Transverse colon (tissue), 4 donors: ENCODE results near the gene RIIAD1.

Experiments used
- EP300 ChIP-seq: sonication (generic); formaldehyde crosslinking; IDR thresholded peaks from one replicate; pipeline ENCODE4 v1.6.1; 2017; ENCODE audit warnings: antibody characterized with exemption, low read depth
- POLR2A ChIP-seq: fragments of 450-650 bp; IDR thresholded peaks from one replicate; pipeline ENCODE4 v1.6.1; 2016; ENCODE audit warnings: antibody characterized with exemption, mild to moderate bottlenecking, moderate library complexity
- POLR2AphosphoS5 ChIP-seq, 3 donors: sonication (generic); formaldehyde crosslinking; IDR thresholded peaks; one replicate each; pipeline ENCODE4 v1.6.1; 2016; ENCODE audit warnings: antibody characterized with exemption in 3 of 3
- TF ChIP-seq, protein P1 (sequence below), 5 experiments: fragments of 200-600 bp in 3 of 5; fragments of 450-650 bp in 2 of 5; sonication (generic) in 3 of 5; IDR thresholded peaks; 1 replicate in 2 of 5; 2 replicates in 3 of 5; pipeline ENCODE4 v1.5.1; 2016 to 2017; ENCODE audit warnings: antibody characterized with exemption in 5 of 5, inconsistent platforms in 3 of 5, mild to moderate bottlenecking in 2 of 5, moderate library complexity in 1 of 5

- TF ChIP-seq, protein P1, sequence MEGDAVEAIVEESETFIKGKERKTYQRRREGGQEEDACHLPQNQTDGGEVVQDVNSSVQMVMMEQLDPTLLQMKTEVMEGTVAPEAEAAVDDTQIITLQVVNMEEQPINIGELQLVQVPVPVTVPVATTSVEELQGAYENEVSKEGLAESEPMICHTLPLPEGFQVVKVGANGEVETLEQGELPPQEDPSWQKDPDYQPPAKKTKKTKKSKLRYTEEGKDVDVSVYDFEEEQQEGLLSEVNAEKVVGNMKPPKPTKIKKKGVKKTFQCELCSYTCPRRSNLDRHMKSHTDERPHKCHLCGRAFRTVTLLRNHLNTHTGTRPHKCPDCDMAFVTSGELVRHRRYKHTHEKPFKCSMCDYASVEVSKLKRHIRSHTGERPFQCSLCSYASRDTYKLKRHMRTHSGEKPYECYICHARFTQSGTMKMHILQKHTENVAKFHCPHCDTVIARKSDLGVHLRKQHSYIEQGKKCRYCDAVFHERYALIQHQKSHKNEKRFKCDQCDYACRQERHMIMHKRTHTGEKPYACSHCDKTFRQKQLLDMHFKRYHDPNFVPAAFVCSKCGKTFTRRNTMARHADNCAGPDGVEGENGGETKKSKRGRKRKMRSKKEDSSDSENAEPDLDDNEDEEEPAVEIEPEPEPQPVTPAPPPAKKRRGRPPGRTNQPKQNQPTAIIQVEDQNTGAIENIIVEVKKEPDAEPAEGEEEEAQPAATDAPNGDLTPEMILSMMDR (IDR thresholded peaks at IDR 0.05): no peak
- TF ChIP-seq POLR2A: no peak
- no peak for TF ChIP-seq EP300
- no peak for TF ChIP-seq POLR2AphosphoS5 (IDR thresholded peaks at IDR 0.05)
Measured at GRCh38 chr1:151711044-151711800, 10.1 kb upstream of the RIIAD1 start.
